ENCODE results near the gene GPC6. TPM values are rescaled to one million over a fixed set of nuclear protein-coding genes. Genes with fewer than 3 reads are reported as not detected.

The GPC6 gene
- total and polyA plus RNA-seq, 9 of the 15 experiments (the other 6 are each of a cell fraction or from before 2014, with no cell fraction given) = under 0.01 to 0.20 (median 0.01) TPM; not detected in 4

DNA sequence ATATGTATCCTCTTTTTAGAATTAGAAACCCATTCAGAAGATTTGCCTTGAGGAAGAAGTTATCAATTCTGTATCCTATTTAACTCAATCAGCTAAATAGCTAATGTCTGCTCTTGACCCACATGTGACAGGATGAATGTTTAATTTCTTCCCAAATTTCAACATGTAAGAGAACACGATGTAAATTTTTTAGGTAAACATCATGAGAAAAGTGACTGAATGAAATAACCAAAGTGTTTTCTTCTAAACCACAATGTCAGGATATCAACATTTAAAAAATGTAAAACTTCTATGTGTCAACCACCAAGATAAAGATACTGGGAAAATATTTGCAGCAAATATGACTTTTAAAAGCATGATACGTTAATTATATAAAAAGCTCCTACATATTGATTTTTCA lies 950.4 kb downstream of the GPC6 start:
- no TSS peak for BruUV-seq (replicated peaks)
- H3K4me2 ChIP-seq (ENCODE audit: insufficient read depth, low read length) = no peak overlapping the region
- no peak for DNase-seq (ENCODE audit: extremely low read depth in 1 of 4, low spot score in 3 of 4)
- no peak overlapping the region for H2AFZ ChIP-seq (ENCODE audit: low read depth, low read length)
- no peaks in the 10 kb centered on the region for H3K4me1 ChIP-seq (replicated peaks in 1 of 2; ENCODE audit: control insufficient read depth in 2 of 2, insufficient read depth in 2 of 2, low read length in 2 of 2)
- no peak for FAIRE-seq
- 0% methylated on average over 2 of the region's 2 CpGs for WGBS (ENCODE audit: insufficient coverage, low coverage, missing lambda C conversion rate)
- no peaks in the 10 kb centered on the region for H3K9me1 ChIP-seq (ENCODE audit: control insufficient read depth, insufficient read depth, low read length)
- no peaks in the 10 kb centered on the region for H3K79me2 ChIP-seq (ENCODE audit: control insufficient read depth, insufficient read depth, low read length)
- H3K27ac ChIP-seq (ENCODE audit: extremely low read depth, low read depth, low read length) = no peak overlapping the region
- intact Hi-C loops (cut with micrococcal nuclease) = no loop called here
- H4K20me1 ChIP-seq (replicated peaks; ENCODE audit: control insufficient read depth, insufficient read depth, low read length) = no peaks in the 10 kb centered on the region
- no peaks in the 10 kb centered on the region for H3K36me3 ChIP-seq (ENCODE audit: control insufficient read depth, insufficient read depth, low read length)
- ATAC-seq = no peak
- POLR2A ChIA-PET = no interaction called here
- no peak overlapping the region for H3K9ac ChIP-seq (ENCODE audit: insufficient read depth in 1 of 2, low read depth in 2 of 2, low read length in 2 of 2)
- no peaks in the 10 kb centered on the region for H3K9me3 ChIP-seq (replicated peaks; ENCODE audit: control insufficient read depth, insufficient read depth, low read depth, low read length)
- TF ChIP-seq, protein P1, sequence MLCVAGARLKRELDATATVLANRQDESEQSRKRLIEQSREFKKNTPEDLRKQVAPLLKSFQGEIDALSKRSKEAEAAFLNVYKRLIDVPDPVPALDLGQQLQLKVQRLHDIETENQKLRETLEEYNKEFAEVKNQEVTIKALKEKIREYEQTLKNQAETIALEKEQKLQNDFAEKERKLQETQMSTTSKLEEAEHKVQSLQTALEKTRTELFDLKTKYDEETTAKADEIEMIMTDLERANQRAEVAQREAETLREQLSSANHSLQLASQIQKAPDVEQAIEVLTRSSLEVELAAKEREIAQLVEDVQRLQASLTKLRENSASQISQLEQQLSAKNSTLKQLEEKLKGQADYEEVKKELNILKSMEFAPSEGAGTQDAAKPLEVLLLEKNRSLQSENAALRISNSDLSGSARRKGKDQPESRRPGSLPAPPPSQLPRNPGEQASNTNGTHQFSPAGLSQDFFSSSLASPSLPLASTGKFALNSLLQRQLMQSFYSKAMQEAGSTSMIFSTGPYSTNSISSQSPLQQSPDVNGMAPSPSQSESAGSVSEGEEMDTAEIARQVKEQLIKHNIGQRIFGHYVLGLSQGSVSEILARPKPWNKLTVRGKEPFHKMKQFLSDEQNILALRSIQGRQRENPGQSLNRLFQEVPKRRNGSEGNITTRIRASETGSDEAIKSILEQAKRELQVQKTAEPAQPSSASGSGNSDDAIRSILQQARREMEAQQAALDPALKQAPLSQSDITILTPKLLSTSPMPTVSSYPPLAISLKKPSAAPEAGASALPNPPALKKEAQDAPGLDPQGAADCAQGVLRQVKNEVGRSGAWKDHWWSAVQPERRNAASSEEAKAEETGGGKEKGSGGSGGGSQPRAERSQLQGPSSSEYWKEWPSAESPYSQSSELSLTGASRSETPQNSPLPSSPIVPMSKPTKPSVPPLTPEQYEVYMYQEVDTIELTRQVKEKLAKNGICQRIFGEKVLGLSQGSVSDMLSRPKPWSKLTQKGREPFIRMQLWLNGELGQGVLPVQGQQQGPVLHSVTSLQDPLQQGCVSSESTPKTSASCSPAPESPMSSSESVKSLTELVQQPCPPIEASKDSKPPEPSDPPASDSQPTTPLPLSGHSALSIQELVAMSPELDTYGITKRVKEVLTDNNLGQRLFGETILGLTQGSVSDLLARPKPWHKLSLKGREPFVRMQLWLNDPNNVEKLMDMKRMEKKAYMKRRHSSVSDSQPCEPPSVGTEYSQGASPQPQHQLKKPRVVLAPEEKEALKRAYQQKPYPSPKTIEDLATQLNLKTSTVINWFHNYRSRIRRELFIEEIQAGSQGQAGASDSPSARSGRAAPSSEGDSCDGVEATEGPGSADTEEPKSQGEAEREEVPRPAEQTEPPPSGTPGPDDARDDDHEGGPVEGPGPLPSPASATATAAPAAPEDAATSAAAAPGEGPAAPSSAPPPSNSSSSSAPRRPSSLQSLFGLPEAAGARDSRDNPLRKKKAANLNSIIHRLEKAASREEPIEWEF (CRISPR knock-in tag; IDR thresholded peaks at IDR 0.05) = no peak
- no peak for TF ChIP-seq TGIF2 (CRISPR knock-in tag; IDR thresholded peaks at IDR 0.05)
- no peak for TF ChIP-seq SMAD1 (IDR thresholded peaks at IDR 0.05; ENCODE audit: low read depth, low read length, partially characterized antibody)
- TF ChIP-seq NBN (IDR thresholded peaks at IDR 0.05; ENCODE audit: low read depth) = no peak
- no peak for TF ChIP-seq SETDB1 (IDR thresholded peaks at IDR 0.05; ENCODE audit: low read length)
- no peak for TF ChIP-seq ZNF507 (tag; conservative IDR thresholded peaks at IDR 0.05)
- TF ChIP-seq ZNF217 (CRISPR knock-in tag; IDR thresholded peaks at IDR 0.05) = no peak
- no peak for TF ChIP-seq RBM22 (IDR thresholded peaks at IDR 0.05; ENCODE audit: low read depth, low read length, poor library complexity, severe bottlenecking)
- no peaks in the 10 kb centered on the region for H3K27me3 ChIP-seq (ENCODE audit: control insufficient read depth in 2 of 2, insufficient read depth in 2 of 2, low read length in 2 of 2)
- in situ Hi-C loops (cut with MboI) = no loop called here
- CTCF ChIA-PET (ENCODE audit: low intra/inter-chr PET ratio) = no interaction called here
- H3K4me3 ChIP-seq = no peak overlapping the region
